Measurements from ENCODE around the gene ME3.

Gene ME3

GRCh38 chr11:86575208-86575855, 97.1 kb downstream of the ME3 start:
- no peak for TF ChIP-seq REST (IDR thresholded peaks at IDR 0.05; ENCODE audit: insufficient read depth in 1 of 2, low read depth in 2 of 2, low read length in 2 of 2)
- TF ChIP-seq FOXP2 (optimal IDR thresholded peaks at IDR 0.05; ENCODE audit: borderline replicate concordance, extremely low read depth, extremely low read length, insufficient read depth) = no peak
- no peak for TF ChIP-seq TAF1 (IDR thresholded peaks at IDR 0.05; ENCODE audit: borderline replicate concordance, insufficient read depth, low read length)
- no peak for TF ChIP-seq POLR2AphosphoS5 (IDR thresholded peaks at IDR 0.05; ENCODE audit: low read depth, low read length)
- TF ChIP-seq SIN3A (IDR thresholded peaks at IDR 0.05; ENCODE audit: borderline replicate concordance, insufficient read depth, low read length) = no peak

GRCh38 chr11:86574493-86575207, 97.8 kb downstream of the ME3 start:
- no peak for TF ChIP-seq TAF1 (IDR thresholded peaks at IDR 0.05; ENCODE audit: borderline replicate concordance, insufficient read depth, low read length)
- TF ChIP-seq REST (IDR thresholded peaks at IDR 0.05; ENCODE audit: insufficient read depth in 1 of 2, low read depth in 2 of 2, low read length in 2 of 2) = no peak
- no peak for TF ChIP-seq SIN3A (IDR thresholded peaks at IDR 0.05; ENCODE audit: borderline replicate concordance, insufficient read depth, low read length)
- no peak for TF ChIP-seq FOXP2 (optimal IDR thresholded peaks at IDR 0.05; ENCODE audit: borderline replicate concordance, extremely low read depth, extremely low read length, insufficient read depth)
- no peak for TF ChIP-seq POLR2AphosphoS5 (IDR thresholded peaks at IDR 0.05; ENCODE audit: low read depth, low read length)

- no peak for TF ChIP-seq TAF1 (IDR thresholded peaks at IDR 0.05; ENCODE audit: borderline replicate concordance, insufficient read depth, low read length)
- TF ChIP-seq REST (IDR thresholded peaks at IDR 0.05; ENCODE audit: insufficient read depth in 1 of 2, low read depth in 2 of 2, low read length in 2 of 2) = peak in 1 of 2 experiments; percentile 64; a peak in 2 of 4 replicates
These were observed 101.0 kb downstream of the ME3 start for GRCh38 chr11:86571273-86571948.

- TF ChIP-seq POLR2AphosphoS5 (IDR thresholded peaks at IDR 0.05; ENCODE audit: low read depth, low read length) = no peak
- no peak for TF ChIP-seq REST (IDR thresholded peaks at IDR 0.05; ENCODE audit: insufficient read depth in 1 of 2, low read depth in 2 of 2, low read length in 2 of 2)
- TF ChIP-seq SIN3A (IDR thresholded peaks at IDR 0.05; ENCODE audit: borderline replicate concordance, insufficient read depth, low read length) = no peak
- TF ChIP-seq FOXP2 (optimal IDR thresholded peaks at IDR 0.05; ENCODE audit: borderline replicate concordance, extremely low read depth, extremely low read length, insufficient read depth) = no peak
- TF ChIP-seq TAF1 (IDR thresholded peaks at IDR 0.05; ENCODE audit: borderline replicate concordance, insufficient read depth, low read length) = no peak
These were observed 102.0 kb downstream of the ME3 start for GRCh38 chr11:86570451-86570850.

Measured in PFSK-1 (cell line).